SK-N-MC (cell line): ENCODE results near the gene SOX2.

Experiments
- EZH2 ChIP-seq: fragments of 200-600 bp; sonication (generic); IDR thresholded peaks from one replicate; pipeline ENCODE4 v1.6.1; 2017; ENCODE audit warnings: antibody characterized with exemption
- FOXP2 ChIP-seq: optimal IDR thresholded peaks from 2 replicates; pipeline ENCODE3; 2011; ENCODE audit warnings: mild to moderate bottlenecking, moderate library complexity; ENCODE audit not compliant: insufficient read depth; ENCODE audit errors: extremely low read length, control extremely low read depth
- POLR2AphosphoS5 ChIP-seq: IDR thresholded peaks from 2 replicates; pipeline ENCODE4 v1.6.1; 2012; ENCODE audit warnings: mild to moderate bottlenecking, low read depth, low read length, borderline replicate concordance

DNA sequence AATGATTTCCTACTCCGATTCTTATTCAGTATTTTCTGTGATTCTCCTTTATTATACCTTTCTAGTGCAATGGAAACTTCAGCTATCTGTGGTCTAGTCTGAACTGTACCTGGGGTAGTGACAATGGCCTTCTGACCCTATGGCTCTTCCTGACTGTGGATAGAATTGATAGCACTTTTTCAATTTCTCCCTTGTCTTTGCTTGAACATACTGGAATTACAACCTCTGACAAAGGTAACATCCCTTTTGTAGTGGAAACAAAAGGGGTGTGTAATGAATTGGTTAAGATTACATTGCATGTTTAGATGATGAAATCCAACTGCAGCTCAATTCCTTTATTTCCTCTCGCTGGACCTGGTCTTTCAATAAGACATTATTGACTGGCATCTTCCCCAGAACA lies 21.0 kb upstream of the SOX2 start:
- TF ChIP-seq POLR2AphosphoS5, result no peak
- TF ChIP-seq EZH2, result no peak
- no peak for TF ChIP-seq FOXP2
